HG03571 (cell line): ENCODE data around the gene PEX11B.

Experiments
- ATAC-seq: cut with Tn5 transposase; IDR thresholded peaks from one replicate; pipeline ENCODE4 v1.9.1; 2021; ENCODE audit not compliant: unreplicated experiment

Gene PEX11B

GRCh38 chr1:145912128-145912641 is 6.3 kb downstream of the PEX11B start:
- ATAC-seq, result no peak

GRCh38 chr1:145908653-145909052 is 9.9 kb downstream of the PEX11B start:
- no peak for ATAC-seq

GRCh38 chr1:145906954-145907753 is 11.4 kb downstream of the PEX11B start:
- no peak for ATAC-seq

GRCh38 chr1:145901312-145902021 is 17.1 kb downstream of the PEX11B start:
- no peak for ATAC-seq

- no peak for ATAC-seq
Measured at GRCh38 chr1:145898756-145899155, 19.8 kb downstream of the PEX11B start.

- no peak for ATAC-seq
Measured at GRCh38 chr1:145897969-145898368, 20.5 kb downstream of the PEX11B start.

- no peak for ATAC-seq
Measured at GRCh38 chr1:145895471-145895870, 23.0 kb downstream of the PEX11B start.

- ATAC-seq, result no peak
Measured at GRCh38 chr1:145893306-145894055, 25.0 kb downstream of the PEX11B start.

- ATAC-seq, result no peak
Measured at GRCh38 chr1:145892486-145893087, 25.9 kb downstream of the PEX11B start.

- ATAC-seq, result no peak
Measured at GRCh38 chr1:145891587-145892485, 26.7 kb downstream of the PEX11B start.

- no peak for ATAC-seq
Measured at GRCh38 chr1:145891143-145891542, 27.4 kb downstream of the PEX11B start.

- no peak for ATAC-seq
Measured at GRCh38 chr1:145889722-145890121, 28.8 kb downstream of the PEX11B start.

- ATAC-seq, result no peak
Measured at GRCh38 chr1:145887631-145888030, 30.9 kb downstream of the PEX11B start.

GRCh38 chr1:145886816-145887215 is 31.7 kb downstream of the PEX11B start:
- no peak for ATAC-seq

GRCh38 chr1:145886390-145886789 is 32.1 kb downstream of the PEX11B start:
- ATAC-seq, result no peak

- peak; percentile 96 for ATAC-seq
Measured at GRCh38 chr1:145885738-145886287, 32.7 kb downstream of the PEX11B start, which contains the start of gene ANKRD35. ANKRD35 (minus strand) TSS chr1:145885866; CDS start chr1:145885758, 108 bp downstream.

- no peak for ATAC-seq
Measured at GRCh38 chr1:145884675-145885074, 33.8 kb downstream of the PEX11B start.

GRCh38 chr1:145879775-145880174 is 38.7 kb downstream of the PEX11B start:
- no peak for ATAC-seq

GRCh38 chr1:145878724-145879123 is 39.8 kb downstream of the PEX11B start:
- no peak for ATAC-seq
